Fibroblast of mammary gland (primary cell): Measurements from ENCODE around the gene SPDYE6.
A peak's percentile ranks its signal among the peaks of the same experiment; 100 is the strongest.

Experiments used
- DNase-seq: peaks from one replicate; pipeline ENCODE4 v3.0.0-alpha.2; 2010; ENCODE audit warnings: low read depth
- H3K4me3 ChIP-seq: 2 replicates; pipeline ENCODE4 v1.5.1; 2011; ENCODE audit warnings: low read depth, mild to moderate bottlenecking, low read length, moderate library complexity; ENCODE audit not compliant: control insufficient read depth
- TF ChIP-seq, protein P1 (sequence below): conservative IDR thresholded peaks from 2 replicates; pipeline ENCODE4 v1.5.1; 2011; ENCODE audit warnings: low read depth, low read length, inconsistent platforms; ENCODE audit not compliant: control insufficient read depth, insufficient read depth

The SPDYE6 gene

DNA sequence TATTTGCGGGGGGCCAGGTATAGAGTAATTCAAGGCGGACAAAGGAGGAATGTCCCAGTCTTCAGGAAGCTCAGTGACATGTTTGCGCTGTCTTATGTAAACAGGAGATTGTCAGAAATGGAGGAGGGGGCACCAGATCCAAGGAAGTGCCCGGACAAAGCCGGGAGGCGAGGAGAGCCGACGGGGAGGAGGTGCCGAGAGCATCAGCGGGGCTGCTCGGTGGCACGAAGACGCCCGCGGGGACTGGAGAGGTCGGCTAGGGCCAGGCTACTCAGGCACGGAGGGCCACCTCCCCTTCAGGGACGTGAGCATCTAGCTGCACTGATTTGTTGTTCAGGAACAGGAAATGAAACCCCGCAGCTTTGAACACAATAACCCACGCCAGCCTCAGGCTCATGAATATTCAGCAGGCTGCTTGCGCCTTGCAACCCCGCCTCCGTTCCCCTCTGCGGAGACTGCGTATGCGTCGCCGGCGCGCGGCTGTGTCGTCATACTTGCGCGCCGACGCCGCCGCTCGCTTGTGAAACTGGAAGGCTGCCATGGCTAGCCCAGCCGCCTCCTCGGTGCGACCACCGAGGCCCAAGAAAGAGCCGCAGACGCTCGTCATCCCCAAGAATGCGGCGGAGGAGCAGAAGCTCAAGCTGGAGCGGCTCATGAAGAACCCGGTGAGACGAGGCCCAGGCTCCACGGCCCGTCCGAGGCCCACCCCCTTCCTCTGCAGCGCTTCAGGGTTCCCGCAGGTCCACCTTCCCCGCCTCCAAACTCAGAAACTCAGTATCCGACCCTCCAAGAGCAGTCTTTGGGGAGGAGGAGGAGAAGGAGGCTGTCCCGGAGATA is 39.8 kb upstream of the SPDYE6 start, which contains the start of gene PRKRIP1:
PRKRIP1 (plus strand) TSS at position 491 of the 837 bp plus-strand sequence; CDS start at position 540, 49 bp downstream.
- DNase-seq = peak; percentile 90
- TF ChIP-seq, protein P1, sequence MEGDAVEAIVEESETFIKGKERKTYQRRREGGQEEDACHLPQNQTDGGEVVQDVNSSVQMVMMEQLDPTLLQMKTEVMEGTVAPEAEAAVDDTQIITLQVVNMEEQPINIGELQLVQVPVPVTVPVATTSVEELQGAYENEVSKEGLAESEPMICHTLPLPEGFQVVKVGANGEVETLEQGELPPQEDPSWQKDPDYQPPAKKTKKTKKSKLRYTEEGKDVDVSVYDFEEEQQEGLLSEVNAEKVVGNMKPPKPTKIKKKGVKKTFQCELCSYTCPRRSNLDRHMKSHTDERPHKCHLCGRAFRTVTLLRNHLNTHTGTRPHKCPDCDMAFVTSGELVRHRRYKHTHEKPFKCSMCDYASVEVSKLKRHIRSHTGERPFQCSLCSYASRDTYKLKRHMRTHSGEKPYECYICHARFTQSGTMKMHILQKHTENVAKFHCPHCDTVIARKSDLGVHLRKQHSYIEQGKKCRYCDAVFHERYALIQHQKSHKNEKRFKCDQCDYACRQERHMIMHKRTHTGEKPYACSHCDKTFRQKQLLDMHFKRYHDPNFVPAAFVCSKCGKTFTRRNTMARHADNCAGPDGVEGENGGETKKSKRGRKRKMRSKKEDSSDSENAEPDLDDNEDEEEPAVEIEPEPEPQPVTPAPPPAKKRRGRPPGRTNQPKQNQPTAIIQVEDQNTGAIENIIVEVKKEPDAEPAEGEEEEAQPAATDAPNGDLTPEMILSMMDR = no peak
- H3K4me3 ChIP-seq = peak within 1 kb of the TSS; percentile 97

DNA sequence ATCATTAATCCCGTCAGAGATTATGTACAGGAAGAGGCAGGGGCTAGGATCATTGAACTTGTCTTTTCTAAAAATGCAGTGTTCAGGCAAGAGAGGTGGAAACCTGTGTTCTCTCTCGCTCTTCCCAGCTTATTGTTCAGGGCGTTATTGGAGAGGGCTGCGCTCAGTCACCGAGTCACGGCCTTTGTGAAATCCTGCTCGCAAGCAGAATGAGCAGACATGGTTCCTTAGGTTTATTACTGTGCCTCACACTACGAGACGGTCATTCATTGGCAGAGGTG is 39.3 kb upstream of the SPDYE6 start:
- peak; percentile 26 for DNase-seq
- peak overlapping the region; percentile 97 for H3K4me3 ChIP-seq
- TF ChIP-seq, protein P1 = no peak

DNA sequence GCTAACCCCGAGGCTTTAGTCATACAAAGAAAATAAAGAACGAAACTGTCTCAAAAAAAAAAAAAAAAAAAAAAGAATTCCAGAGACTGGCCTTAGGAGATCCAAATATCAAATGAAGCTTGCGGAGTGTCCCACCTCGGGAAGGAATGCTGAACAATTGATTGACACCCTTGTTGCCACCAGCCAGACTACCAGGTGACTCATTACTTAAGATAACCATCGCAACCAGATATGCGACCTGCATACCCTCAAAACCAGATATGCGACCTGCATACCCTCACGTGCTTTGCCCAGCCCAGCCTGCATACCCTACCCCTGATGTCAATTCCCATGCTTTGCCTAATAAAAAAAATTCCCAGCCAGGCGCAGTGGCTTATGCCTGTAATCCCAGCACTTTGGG is 37.2 kb upstream of the SPDYE6 start:
- DNase-seq = no peak
- H3K4me3 ChIP-seq = no peak overlapping the region
- TF ChIP-seq, protein P1 = no peak

DNA sequence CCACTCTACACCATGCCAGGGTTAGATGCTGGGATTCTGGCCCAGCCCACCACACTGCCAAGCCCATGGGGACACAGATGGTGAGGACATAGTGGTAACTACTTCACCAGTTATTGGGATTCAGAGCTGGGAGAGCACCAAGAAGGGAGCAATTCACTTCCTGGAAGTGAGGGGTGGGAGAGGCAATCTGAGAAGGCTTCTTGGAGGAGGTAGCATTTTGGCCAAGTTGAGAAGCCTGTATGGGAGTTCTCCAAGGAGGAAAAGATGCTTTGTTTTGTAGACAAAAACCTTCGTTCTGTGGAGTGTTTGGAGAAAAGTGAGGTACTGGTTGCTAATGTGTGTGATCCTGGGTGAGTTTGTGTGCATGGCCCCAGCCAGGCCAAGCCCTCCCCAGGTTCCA is 36.1 kb upstream of the SPDYE6 start:
- TF ChIP-seq, protein P1 = no peak
- DNase-seq = no peak
- no peak overlapping the region for H3K4me3 ChIP-seq

DNA sequence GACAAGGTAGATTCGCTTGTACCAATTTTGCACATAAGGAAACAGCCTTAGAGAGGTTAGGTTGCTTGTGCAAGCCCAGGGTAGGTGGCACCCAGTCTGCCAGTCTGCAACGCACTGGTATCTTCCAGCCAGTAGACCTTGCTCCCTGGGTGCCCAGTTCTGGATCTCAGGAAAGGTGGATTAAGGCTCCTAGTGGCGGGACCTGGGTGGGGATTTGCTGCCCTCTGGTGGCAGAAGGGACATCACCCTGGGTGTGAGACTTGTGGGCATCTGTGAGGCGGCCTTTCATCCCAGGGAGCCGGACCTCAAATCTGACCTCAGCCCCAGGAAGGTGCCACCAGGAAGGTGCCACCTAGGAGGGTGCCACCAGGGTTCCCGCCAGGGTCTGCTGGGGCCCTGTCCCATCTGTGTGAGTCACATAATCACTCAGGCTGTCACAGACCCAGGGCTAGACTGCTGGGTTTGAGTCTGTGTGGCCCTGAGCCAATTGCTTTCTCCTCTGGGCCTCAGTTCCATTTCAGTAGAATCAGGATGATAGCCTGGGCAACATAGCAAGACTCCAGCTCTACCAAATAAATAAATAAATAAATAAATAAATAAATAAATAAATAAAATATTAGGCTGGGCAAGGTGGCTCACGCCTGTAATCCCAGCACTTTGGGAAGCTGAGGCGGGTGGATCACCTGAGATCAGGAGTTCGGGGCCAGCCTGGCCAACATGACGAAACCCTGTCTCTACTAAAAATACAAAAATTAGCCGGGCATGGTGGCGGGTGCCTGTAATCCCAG is 34.6 kb upstream of the SPDYE6 start:
- DNase-seq = peak; percentile 72
- H3K4me3 ChIP-seq = no peak overlapping the region
- TF ChIP-seq, protein P1 = peak; percentile 87

DNA sequence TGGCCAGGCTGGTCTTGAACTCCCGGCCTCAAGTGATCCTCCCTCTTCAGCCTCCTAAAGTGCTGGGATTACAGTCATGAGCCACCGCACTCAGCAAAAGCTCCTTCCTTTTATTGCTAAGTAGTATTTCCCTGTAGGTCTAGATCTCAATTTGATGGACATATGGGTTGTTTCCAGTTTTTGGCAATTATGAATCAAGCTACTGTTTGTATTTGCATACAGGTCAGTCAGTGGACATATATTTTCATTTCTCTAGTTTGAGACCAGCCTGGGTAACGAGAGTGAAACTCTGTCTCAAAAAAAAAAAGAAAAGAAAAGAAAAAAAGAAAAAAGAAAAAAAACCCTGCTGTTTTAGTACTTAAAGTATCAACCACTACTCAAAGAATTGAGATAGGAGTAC is 33.6 kb upstream of the SPDYE6 start:
- no peak overlapping the region for H3K4me3 ChIP-seq
- TF ChIP-seq, protein P1 = no peak
- DNase-seq = no peak
